IPS-18a (cell line): ENCODE results near the gene CENPA.

ENCODE experiments used
- H3K27ac ChIP-seq: one replicate; pipeline ENCODE4 v1.5.1; 2013; ENCODE audit warnings: low read length
- H3K27me3 ChIP-seq: one replicate; pipeline ENCODE4 v1.6.1; 2013; ENCODE audit warnings: mild to moderate bottlenecking, low read length; ENCODE audit not compliant: control insufficient read depth, insufficient read depth
- H3K36me3 ChIP-seq: one replicate; pipeline ENCODE4 v1.6.1; 2013; ENCODE audit warnings: low read depth, low read length; ENCODE audit not compliant: control insufficient read depth
- H3K4me1 ChIP-seq: one replicate; pipeline ENCODE4 v1.6.1; 2013; ENCODE audit warnings: low read depth, low read length; ENCODE audit not compliant: control insufficient read depth
- H3K4me3 ChIP-seq: one replicate; pipeline ENCODE4 v1.5.1; 2013; ENCODE audit warnings: low read length
- H3K9ac ChIP-seq: one replicate; pipeline ENCODE4 v1.6.1; 2013; ENCODE audit warnings: mild to moderate bottlenecking, low read length, moderate library complexity
- H3K9me3 ChIP-seq: one replicate; pipeline ENCODE4 v1.6.1; 2013; ENCODE audit warnings: low read depth, low read length; ENCODE audit not compliant: control insufficient read depth

Gene CENPA

GRCh38 chr2:26785431-26786206 is at the start of gene CENPA:
TSS of gene CENPA (plus strand) at chr2:26786056. CDS start at chr2:26786197, 141 bp downstream.
- no peaks in the 10 kb centered on the region for H3K4me1 ChIP-seq
- H3K27ac ChIP-seq = no peak within 1 kb of the TSS
- peak within 1 kb of the TSS; percentile 81 for H3K4me3 ChIP-seq
- no peaks in the 10 kb centered on the region for H3K9me3 ChIP-seq
- H3K9ac ChIP-seq = peak within 1 kb of the TSS; percentile 68
- peaks cover under 1% of the 10 kb centered on the region for H3K36me3 ChIP-seq
- H3K27me3 ChIP-seq = peaks cover 10% of the 10 kb centered on the region

- Histone ChIP-seq H3K27me3 (no peaks in the 10 kb centered on the region), H3K9ac (no peak overlapping the region), H3K4me1 (no peaks in the 10 kb centered on the region), H3K36me3 (no peaks in the 10 kb centered on the region), H3K27ac (no peak overlapping the region), H3K4me3 (no peak overlapping the region), H3K9me3 (no peaks in the 10 kb centered on the region)
Measured at GRCh38 chr2:26737221-26737620, 48.6 kb upstream of the CENPA start.

- H3K4me1 ChIP-seq = no peaks in the 10 kb centered on the region
Measured at GRCh38 chr2:26738481-26738880, 47.4 kb upstream of the CENPA start.

DNA sequence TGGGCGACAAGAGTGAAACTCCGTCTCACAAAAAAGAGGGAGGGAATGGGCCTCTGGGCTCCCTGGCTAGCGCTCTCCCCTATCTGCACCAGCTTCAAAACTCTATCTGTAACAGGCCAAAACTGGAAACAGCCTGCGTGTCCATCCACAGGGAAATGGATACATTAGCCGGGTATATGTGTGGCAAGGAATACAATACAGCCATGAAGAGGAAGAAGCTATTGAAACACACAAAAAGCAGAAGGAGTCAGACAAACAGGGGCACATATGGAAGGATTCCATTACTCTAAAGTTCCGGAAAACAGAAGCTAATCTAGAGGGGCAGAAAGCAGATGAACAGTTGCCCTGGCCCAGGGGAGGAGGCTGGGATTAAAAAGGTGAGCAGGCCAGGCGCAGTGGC is 46.3 kb upstream of the CENPA start:
- H3K27ac ChIP-seq = no peak overlapping the region
- no peaks in the 10 kb centered on the region for H3K36me3 ChIP-seq
- no peaks in the 10 kb centered on the region for H3K27me3 ChIP-seq
- H3K4me1 ChIP-seq = no peaks in the 10 kb centered on the region
- no peak overlapping the region for H3K4me3 ChIP-seq
- no peaks in the 10 kb centered on the region for H3K9me3 ChIP-seq
- no peak overlapping the region for H3K9ac ChIP-seq

More at GRCh38 chr2:26738481-26738880, 47.4 kb upstream of the CENPA start:
- Histone ChIP-seq H3K9me3 (no peaks in the 10 kb centered on the region), H3K36me3 (no peaks in the 10 kb centered on the region), H3K4me3 (no peak overlapping the region), H3K27me3 (no peaks in the 10 kb centered on the region), H3K9ac (no peak overlapping the region), H3K27ac (no peak overlapping the region)

- Histone ChIP-seq H3K27ac (no peak overlapping the region), H3K9ac (no peak overlapping the region), H3K36me3 (no peaks in the 10 kb centered on the region), H3K4me3 (no peak overlapping the region), H3K9me3 (no peaks in the 10 kb centered on the region), H3K27me3 (no peaks in the 10 kb centered on the region), H3K4me1 (no peaks in the 10 kb centered on the region)
Measured at GRCh38 chr2:26740346-26740745, 45.5 kb upstream of the CENPA start.

DNA sequence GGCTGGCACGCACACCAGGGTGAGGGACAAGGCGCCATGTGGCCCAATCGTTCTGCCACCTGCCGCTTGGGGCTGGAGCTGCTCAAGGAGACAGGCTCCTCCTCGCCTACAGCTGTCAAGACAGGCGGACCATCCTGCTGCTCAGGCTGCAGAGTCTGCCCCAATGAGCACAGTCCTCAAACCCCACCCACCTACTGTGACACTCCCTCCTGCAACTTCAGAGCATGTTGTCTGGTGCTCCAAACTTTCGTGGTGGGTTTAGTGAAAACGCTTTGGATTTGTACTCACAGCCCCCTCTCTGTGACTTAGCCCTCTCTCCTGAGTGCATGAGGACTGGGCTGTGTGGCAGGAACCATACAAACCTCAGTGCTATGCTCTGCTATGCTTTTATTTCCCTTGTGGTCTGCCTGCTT is 45.0 kb upstream of the CENPA start:
- Histone ChIP-seq H3K27ac (no peak overlapping the region), H3K4me1 (no peaks in the 10 kb centered on the region), H3K36me3 (no peaks in the 10 kb centered on the region), H3K27me3 (no peaks in the 10 kb centered on the region), H3K4me3 (no peak overlapping the region), H3K9ac (no peak overlapping the region), H3K9me3 (no peaks in the 10 kb centered on the region)

GRCh38 chr2:26742048-26742770 is 43.6 kb upstream of the CENPA start:
- no peak overlapping the region for H3K9ac ChIP-seq
- H3K27ac ChIP-seq = no peak overlapping the region
- H3K36me3 ChIP-seq = no peaks in the 10 kb centered on the region
- H3K4me1 ChIP-seq = no peaks in the 10 kb centered on the region
- H3K4me3 ChIP-seq = no peak overlapping the region
- H3K9me3 ChIP-seq = no peaks in the 10 kb centered on the region
- H3K27me3 ChIP-seq = peaks cover 5% of the 10 kb centered on the region

DNA sequence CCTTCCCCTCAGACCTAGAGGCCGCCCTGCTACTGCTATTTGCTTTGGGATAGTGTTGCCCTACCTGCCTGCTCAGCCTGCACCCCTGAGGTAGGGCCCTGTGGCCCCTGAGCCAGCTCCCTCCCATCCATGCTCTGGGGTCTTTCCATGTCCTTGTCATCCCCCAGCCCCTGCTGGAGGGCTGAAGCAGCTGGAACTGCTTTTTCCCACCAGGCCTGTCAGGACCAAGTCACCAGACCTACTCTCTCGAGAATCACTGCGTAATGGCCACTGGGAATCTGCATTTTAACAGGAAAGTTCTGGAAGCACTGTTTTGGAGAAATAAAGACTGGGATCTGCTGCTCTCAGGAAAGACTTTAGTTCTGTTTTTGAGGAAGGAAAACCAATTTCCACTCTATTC is 42.0 kb upstream of the CENPA start:
- Histone ChIP-seq H3K9ac (no peak overlapping the region), H3K4me3 (no peak overlapping the region), H3K4me1 (no peaks in the 10 kb centered on the region), H3K27ac (no peak overlapping the region), H3K36me3 (no peaks in the 10 kb centered on the region), H3K9me3 (no peaks in the 10 kb centered on the region), H3K27me3 (peaks cover 12% of the 10 kb centered on the region)

DNA sequence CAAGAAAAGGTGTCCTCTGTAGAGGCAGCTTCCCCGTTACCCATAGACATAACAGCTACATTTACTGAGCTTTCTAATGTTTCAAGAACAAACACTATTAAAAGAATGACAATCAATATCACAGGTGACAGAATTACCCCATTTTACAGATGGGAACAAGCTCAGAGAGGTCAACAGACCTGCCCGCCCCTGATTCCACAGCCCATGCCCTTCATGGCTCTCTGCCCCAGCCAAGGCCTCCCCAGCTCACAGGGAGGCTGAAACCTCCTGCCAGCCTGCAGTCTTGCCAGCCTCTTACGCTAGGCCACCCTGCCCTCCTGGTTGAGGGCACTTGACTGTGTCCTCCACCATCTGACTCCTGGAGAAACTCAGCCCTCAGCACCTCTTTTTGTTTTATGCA is 40.9 kb upstream of the CENPA start:
- H3K4me3 ChIP-seq = no peak overlapping the region
- no peaks in the 10 kb centered on the region for H3K9me3 ChIP-seq
- no peaks in the 10 kb centered on the region for H3K36me3 ChIP-seq
- no peak overlapping the region for H3K9ac ChIP-seq
- H3K27me3 ChIP-seq = peaks cover 15% of the 10 kb centered on the region
- H3K27ac ChIP-seq = no peak overlapping the region
- no peaks in the 10 kb centered on the region for H3K4me1 ChIP-seq

GRCh38 chr2:26745609-26746327 is 40.1 kb upstream of the CENPA start:
- H3K9me3 ChIP-seq = no peaks in the 10 kb centered on the region
- H3K9ac ChIP-seq = no peak overlapping the region
- no peaks in the 10 kb centered on the region for H3K36me3 ChIP-seq
- peaks cover 4% of the 10 kb centered on the region for H3K4me1 ChIP-seq
- H3K27me3 ChIP-seq = peaks cover 17% of the 10 kb centered on the region
- no peak overlapping the region for H3K4me3 ChIP-seq
- H3K27ac ChIP-seq = no peak overlapping the region

DNA sequence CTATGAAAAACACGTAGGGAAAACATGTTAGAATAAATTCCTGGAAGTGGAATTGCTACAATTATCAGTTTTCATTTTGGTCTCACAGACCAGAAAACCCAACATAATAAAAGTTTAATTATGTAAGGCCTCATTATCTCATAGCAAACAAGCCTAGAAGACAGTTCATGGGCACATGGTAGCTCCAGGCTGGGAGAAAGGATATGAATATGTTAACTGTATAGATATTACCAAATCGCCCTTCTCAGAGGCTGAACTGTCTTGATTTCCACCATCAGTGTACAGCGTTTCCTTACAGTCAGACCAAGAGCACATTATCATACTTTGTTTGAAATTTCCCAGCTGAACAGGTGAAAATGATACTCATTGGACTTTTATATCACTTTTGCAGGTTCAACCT is 38.9 kb upstream of the CENPA start:
- Histone ChIP-seq H3K4me3 (no peak overlapping the region), H3K27ac (no peak overlapping the region), H3K27me3 (peaks cover 28% of the 10 kb centered on the region), H3K9me3 (no peaks in the 10 kb centered on the region), H3K9ac (no peak overlapping the region), H3K4me1 (peaks cover 7% of the 10 kb centered on the region), H3K36me3 (no peaks in the 10 kb centered on the region)
